ENCODE results near the gene TNFRSF11A.

DNA sequence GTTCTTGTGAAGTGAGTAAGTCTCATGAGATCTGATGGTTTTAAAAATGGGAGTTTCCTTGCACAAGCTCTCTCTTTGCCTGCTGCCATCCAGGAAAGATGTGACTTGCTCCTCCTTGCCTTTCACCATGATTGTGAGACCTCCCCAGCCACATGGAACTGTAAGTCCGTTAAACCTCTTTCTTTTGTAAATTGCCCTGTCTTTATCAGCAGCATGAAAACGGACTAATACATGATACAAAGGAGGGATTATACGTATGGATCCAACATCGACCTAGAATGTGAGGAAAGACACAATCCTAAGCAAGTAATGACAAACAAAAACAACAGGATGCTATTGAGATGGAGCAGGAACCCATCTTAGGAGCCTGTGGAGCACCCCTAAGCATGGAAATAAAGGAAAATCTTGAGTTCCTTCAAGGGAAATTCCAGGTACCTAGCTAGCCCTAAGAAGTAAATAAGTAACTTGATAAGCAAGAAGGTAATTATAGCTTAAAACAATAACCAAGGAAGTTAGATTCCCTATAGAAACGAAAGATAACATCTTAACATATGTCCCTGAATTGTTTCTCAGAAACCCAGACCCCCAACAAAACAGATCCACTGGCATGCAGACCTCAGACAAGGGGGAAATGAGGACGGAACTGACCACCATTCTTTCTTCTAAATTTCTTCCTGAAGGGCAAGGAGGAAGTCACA is 1.5 kb upstream of the TNFRSF11A start:
- TF ChIP-seq EP300 (IDR thresholded peaks at IDR 0.05; ENCODE audit: borderline replicate concordance) (no peak), RAD21 (IDR thresholded peaks at IDR 0.05; ENCODE audit: low read depth) (no peak), CEBPB (IDR thresholded peaks at IDR 0.05) (no peak), CREB1 (IDR thresholded peaks at IDR 0.05; ENCODE audit: low read depth) (no peak), EGR1 (IDR thresholded peaks at IDR 0.05) (no peak), TAF1 (IDR thresholded peaks at IDR 0.05; ENCODE audit: low read depth) (no peak), TEAD4 (IDR thresholded peaks at IDR 0.05) (no peak), TCF12 (IDR thresholded peaks at IDR 0.05; ENCODE audit: low read depth) (no peak)
- TF ChIP-seq, protein P1, sequence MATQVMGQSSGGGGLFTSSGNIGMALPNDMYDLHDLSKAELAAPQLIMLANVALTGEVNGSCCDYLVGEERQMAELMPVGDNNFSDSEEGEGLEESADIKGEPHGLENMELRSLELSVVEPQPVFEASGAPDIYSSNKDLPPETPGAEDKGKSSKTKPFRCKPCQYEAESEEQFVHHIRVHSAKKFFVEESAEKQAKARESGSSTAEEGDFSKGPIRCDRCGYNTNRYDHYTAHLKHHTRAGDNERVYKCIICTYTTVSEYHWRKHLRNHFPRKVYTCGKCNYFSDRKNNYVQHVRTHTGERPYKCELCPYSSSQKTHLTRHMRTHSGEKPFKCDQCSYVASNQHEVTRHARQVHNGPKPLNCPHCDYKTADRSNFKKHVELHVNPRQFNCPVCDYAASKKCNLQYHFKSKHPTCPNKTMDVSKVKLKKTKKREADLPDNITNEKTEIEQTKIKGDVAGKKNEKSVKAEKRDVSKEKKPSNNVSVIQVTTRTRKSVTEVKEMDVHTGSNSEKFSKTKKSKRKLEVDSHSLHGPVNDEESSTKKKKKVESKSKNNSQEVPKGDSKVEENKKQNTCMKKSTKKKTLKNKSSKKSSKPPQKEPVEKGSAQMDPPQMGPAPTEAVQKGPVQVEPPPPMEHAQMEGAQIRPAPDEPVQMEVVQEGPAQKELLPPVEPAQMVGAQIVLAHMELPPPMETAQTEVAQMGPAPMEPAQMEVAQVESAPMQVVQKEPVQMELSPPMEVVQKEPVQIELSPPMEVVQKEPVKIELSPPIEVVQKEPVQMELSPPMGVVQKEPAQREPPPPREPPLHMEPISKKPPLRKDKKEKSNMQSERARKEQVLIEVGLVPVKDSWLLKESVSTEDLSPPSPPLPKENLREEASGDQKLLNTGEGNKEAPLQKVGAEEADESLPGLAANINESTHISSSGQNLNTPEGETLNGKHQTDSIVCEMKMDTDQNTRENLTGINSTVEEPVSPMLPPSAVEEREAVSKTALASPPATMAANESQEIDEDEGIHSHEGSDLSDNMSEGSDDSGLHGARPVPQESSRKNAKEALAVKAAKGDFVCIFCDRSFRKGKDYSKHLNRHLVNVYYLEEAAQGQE (IDR thresholded peaks at IDR 0.05; ENCODE audit: low read depth) = no peak

Measured in Ishikawa (cell line).